Activated CD4-positive, alpha-beta T cell treated with anti-CD3 and anti-CD28 coated beads for 1 hour (primary cell): ENCODE measurements around the gene ATP8A2.

Experiments used
- DNase-seq: peaks from one replicate; pipeline ENCODE4 v3.0.0-alpha.2; 2020

ATP8A2 gene

GRCh38 chr13:25633093-25633492 lies 261.3 kb downstream of the ATP8A2 start:
- no peak for DNase-seq

- no peak for DNase-seq
Observed at GRCh38 chr13:25645681-25646080, 273.9 kb downstream of the ATP8A2 start.

GRCh38 chr13:25649001-25649633 lies 277.3 kb downstream of the ATP8A2 start:
- no peak for DNase-seq

GRCh38 chr13:25652764-25653163 lies 281.0 kb downstream of the ATP8A2 start:
- no peak for DNase-seq

- DNase-seq, result no peak
Observed at GRCh38 chr13:25654322-25654721, 282.5 kb downstream of the ATP8A2 start.

GRCh38 chr13:25657157-25657556 lies 285.4 kb downstream of the ATP8A2 start:
- DNase-seq, result no peak

GRCh38 chr13:25659091-25659795 lies 287.5 kb downstream of the ATP8A2 start:
- no peak for DNase-seq

GRCh38 chr13:25660996-25661395 lies 289.2 kb downstream of the ATP8A2 start:
- no peak for DNase-seq

GRCh38 chr13:25662516-25662915 lies 290.7 kb downstream of the ATP8A2 start:
- no peak for DNase-seq

- DNase-seq, result no peak
Observed at GRCh38 chr13:25668345-25668744, 296.6 kb downstream of the ATP8A2 start.

- no peak for DNase-seq
Observed at GRCh38 chr13:25673711-25674110, 301.9 kb downstream of the ATP8A2 start.

GRCh38 chr13:25674371-25674770 lies 302.6 kb downstream of the ATP8A2 start:
- DNase-seq, result no peak

- DNase-seq, result no peak
Observed at GRCh38 chr13:25675060-25675459, 303.3 kb downstream of the ATP8A2 start.

- DNase-seq, result no peak
Observed at GRCh38 chr13:25677956-25678355, 306.2 kb downstream of the ATP8A2 start.

- DNase-seq, result no peak
Observed at GRCh38 chr13:25678398-25678797, 306.6 kb downstream of the ATP8A2 start.

GRCh38 chr13:25679159-25679558 lies 307.4 kb downstream of the ATP8A2 start:
- DNase-seq, result no peak

GRCh38 chr13:25679936-25680335 lies 308.2 kb downstream of the ATP8A2 start:
- DNase-seq, result no peak

- no peak for DNase-seq
Observed at GRCh38 chr13:25682276-25682675, 310.5 kb downstream of the ATP8A2 start.

GRCh38 chr13:25683056-25683455 lies 311.3 kb downstream of the ATP8A2 start:
- DNase-seq, result no peak

GRCh38 chr13:25683662-25684370 lies 312.0 kb downstream of the ATP8A2 start:
- DNase-seq, result no peak

GRCh38 chr13:25684491-25684890 lies 312.7 kb downstream of the ATP8A2 start:
- DNase-seq, result no peak

- DNase-seq, result no peak
Observed at GRCh38 chr13:25686831-25687470, 315.2 kb downstream of the ATP8A2 start.

GRCh38 chr13:25687471-25688225 lies 315.9 kb downstream of the ATP8A2 start:
- no peak for DNase-seq
